ENCODE data around the gene FNDC5. TPM values are rescaled to one million over a fixed set of nuclear protein-coding genes. Genes with fewer than 3 reads are reported as not detected.

The FNDC5 gene
- total and polyA plus RNA-seq, 2 of the 13 experiments (the other 11 are each of a cell fraction or from before 2014, with no cell fraction given) = 1.4 to 3.1 TPM

DNA sequence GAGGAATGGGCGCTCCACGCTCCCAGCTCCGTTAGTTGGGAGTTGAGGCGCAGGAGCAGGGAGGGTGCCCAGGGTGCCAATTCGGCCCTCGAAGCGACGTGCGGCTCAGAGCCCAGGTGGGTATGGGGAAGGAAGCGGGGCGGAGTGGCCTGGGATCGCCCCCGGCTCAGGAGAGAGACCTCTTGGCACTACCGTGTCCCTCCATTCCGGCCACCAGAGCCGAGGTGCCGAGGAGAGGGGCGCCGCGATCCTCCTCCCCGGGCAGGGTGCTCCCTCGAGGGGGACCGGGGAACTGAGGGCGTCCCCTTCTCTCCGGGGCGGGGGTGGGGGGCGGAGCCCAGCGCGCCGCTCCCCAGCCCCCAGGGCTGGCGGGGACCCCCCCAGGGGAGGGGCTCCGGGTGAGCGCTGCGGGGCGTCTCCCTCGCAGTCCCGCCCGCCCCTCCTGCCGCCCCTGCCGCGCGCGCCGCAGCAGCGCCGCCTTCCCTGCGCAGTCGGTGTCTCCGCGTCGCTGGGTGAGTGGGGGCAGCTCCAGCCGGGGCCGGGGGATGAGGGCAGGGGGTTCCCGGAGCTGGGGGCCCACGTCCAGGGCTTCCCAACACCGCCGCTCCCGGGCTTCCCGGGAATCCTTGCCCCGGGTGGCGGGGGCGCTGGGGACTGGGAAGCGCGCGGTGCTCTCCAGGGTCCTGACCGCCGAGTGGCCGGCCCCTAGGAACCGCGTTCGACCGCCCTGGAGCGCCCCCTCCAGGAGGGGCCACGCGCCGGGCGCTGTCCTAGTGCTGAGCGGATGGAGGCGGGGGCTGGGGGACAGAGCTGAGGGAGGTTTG lies 15.5 kb upstream of the FNDC5 start, which contains the start of gene HPCA (continued):
- TF ChIP-seq GFI1 (CRISPR knock-in tag; IDR thresholded peaks at IDR 0.05; ENCODE audit: borderline replicate concordance) = peak; percentile 80; the same call in 1 of the 2 replicates
- TF ChIP-seq ZFP36L1 (CRISPR knock-in tag; IDR thresholded peaks at IDR 0.05) = peak; percentile 97
- TF ChIP-seq CHD2 (IDR thresholded peaks at IDR 0.05; ENCODE audit: low read depth, low read length) = no peak
- TF ChIP-seq, protein P1, sequence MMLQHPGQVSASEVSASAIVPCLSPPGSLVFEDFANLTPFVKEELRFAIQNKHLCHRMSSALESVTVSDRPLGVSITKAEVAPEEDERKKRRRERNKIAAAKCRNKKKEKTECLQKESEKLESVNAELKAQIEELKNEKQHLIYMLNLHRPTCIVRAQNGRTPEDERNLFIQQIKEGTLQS (CRISPR knock-in tag; IDR thresholded peaks at IDR 0.05) = peak; percentile 87
- TF ChIP-seq JUND (CRISPR knock-in tag; IDR thresholded peaks at IDR 0.05) = peak; percentile 56; the same call in 1 of the 2 replicates
- no peak for TF ChIP-seq TAF15 (IDR thresholded peaks at IDR 0.05; ENCODE audit: low read depth, low read length, poor library complexity, severe bottlenecking)
- peak; percentile 99 for TF ChIP-seq ZNF557 (CRISPR knock-in tag; IDR thresholded peaks at IDR 0.05)
- TF ChIP-seq, protein P2, sequence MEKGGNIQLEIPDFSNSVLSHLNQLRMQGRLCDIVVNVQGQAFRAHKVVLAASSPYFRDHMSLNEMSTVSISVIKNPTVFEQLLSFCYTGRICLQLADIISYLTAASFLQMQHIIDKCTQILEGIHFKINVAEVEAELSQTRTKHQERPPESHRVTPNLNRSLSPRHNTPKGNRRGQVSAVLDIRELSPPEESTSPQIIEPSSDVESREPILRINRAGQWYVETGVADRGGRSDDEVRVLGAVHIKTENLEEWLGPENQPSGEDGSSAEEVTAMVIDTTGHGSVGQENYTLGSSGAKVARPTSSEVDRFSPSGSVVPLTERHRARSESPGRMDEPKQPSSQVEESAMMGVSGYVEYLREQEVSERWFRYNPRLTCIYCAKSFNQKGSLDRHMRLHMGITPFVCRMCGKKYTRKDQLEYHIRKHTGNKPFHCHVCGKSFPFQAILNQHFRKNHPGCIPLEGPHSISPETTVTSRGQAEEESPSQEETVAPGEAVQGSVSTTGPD (CRISPR knock-in tag; IDR thresholded peaks at IDR 0.05) = peak; percentile 68; the same call in 1 of the 2 replicates
- peak; percentile 98 for TF ChIP-seq ZFP36L2 (CRISPR knock-in tag; IDR thresholded peaks at IDR 0.05)
- peak; percentile 97 for TF ChIP-seq GLI4 (CRISPR knock-in tag; IDR thresholded peaks at IDR 0.05; ENCODE audit: borderline replicate concordance)
- TF ChIP-seq, protein P3, sequence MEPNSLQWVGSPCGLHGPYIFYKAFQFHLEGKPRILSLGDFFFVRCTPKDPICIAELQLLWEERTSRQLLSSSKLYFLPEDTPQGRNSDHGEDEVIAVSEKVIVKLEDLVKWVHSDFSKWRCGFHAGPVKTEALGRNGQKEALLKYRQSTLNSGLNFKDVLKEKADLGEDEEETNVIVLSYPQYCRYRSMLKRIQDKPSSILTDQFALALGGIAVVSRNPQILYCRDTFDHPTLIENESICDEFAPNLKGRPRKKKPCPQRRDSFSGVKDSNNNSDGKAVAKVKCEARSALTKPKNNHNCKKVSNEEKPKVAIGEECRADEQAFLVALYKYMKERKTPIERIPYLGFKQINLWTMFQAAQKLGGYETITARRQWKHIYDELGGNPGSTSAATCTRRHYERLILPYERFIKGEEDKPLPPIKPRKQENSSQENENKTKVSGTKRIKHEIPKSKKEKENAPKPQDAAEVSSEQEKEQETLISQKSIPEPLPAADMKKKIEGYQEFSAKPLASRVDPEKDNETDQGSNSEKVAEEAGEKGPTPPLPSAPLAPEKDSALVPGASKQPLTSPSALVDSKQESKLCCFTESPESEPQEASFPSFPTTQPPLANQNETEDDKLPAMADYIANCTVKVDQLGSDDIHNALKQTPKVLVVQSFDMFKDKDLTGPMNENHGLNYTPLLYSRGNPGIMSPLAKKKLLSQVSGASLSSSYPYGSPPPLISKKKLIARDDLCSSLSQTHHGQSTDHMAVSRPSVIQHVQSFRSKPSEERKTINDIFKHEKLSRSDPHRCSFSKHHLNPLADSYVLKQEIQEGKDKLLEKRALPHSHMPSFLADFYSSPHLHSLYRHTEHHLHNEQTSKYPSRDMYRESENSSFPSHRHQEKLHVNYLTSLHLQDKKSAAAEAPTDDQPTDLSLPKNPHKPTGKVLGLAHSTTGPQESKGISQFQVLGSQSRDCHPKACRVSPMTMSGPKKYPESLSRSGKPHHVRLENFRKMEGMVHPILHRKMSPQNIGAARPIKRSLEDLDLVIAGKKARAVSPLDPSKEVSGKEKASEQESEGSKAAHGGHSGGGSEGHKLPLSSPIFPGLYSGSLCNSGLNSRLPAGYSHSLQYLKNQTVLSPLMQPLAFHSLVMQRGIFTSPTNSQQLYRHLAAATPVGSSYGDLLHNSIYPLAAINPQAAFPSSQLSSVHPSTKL (CRISPR knock-in tag; IDR thresholded peaks at IDR 0.05) = peak; percentile 84
- TF ChIP-seq, protein P4, sequence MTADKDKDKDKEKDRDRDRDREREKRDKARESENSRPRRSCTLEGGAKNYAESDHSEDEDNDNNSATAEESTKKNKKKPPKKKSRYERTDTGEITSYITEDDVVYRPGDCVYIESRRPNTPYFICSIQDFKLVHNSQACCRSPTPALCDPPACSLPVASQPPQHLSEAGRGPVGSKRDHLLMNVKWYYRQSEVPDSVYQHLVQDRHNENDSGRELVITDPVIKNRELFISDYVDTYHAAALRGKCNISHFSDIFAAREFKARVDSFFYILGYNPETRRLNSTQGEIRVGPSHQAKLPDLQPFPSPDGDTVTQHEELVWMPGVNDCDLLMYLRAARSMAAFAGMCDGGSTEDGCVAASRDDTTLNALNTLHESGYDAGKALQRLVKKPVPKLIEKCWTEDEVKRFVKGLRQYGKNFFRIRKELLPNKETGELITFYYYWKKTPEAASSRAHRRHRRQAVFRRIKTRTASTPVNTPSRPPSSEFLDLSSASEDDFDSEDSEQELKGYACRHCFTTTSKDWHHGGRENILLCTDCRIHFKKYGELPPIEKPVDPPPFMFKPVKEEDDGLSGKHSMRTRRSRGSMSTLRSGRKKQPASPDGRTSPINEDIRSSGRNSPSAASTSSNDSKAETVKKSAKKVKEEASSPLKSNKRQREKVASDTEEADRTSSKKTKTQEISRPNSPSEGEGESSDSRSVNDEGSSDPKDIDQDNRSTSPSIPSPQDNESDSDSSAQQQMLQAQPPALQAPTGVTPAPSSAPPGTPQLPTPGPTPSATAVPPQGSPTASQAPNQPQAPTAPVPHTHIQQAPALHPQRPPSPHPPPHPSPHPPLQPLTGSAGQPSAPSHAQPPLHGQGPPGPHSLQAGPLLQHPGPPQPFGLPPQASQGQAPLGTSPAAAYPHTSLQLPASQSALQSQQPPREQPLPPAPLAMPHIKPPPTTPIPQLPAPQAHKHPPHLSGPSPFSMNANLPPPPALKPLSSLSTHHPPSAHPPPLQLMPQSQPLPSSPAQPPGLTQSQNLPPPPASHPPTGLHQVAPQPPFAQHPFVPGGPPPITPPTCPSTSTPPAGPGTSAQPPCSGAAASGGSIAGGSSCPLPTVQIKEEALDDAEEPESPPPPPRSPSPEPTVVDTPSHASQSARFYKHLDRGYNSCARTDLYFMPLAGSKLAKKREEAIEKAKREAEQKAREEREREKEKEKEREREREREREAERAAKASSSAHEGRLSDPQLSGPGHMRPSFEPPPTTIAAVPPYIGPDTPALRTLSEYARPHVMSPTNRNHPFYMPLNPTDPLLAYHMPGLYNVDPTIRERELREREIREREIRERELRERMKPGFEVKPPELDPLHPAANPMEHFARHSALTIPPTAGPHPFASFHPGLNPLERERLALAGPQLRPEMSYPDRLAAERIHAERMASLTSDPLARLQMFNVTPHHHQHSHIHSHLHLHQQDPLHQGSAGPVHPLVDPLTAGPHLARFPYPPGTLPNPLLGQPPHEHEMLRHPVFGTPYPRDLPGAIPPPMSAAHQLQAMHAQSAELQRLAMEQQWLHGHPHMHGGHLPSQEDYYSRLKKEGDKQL (CRISPR knock-in tag; IDR thresholded peaks at IDR 0.05; ENCODE audit: low read depth) = peak; percentile 56; the same call in 1 of the 2 replicates
- TF ChIP-seq, protein P5, sequence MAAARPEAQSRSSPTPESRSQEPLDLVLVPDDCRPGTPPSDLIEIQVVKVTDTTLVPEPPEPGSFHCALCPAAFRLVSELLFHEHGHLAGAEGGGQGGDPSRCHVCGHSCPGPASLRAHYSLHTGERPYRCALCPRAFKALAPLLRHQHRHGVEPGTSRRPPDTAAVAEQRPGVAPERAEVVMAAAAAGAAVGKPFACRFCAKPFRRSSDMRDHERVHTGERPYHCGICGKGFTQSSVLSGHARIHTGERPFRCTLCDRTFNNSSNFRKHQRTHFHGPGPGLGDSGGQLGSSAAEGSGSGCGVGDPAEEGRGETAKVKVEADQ (CRISPR knock-in tag; IDR thresholded peaks at IDR 0.05; ENCODE audit: borderline replicate concordance) = peak; percentile 99
- TF ChIP-seq, protein P6, sequence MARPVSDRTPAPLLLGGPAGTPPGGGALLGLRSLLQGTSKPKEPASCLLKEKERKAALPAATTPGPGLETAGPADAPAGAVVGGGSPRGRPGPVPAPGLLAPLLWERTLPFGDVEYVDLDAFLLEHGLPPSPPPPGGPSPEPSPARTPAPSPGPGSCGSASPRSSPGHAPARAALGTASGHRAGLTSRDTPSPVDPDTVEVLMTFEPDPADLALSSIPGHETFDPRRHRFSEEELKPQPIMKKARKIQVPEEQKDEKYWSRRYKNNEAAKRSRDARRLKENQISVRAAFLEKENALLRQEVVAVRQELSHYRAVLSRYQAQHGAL (CRISPR knock-in tag; IDR thresholded peaks at IDR 0.05; ENCODE audit: not compliant biosample characterization) = peak; percentile 89
